HepG2 (cell line): ENCODE measurements around the gene PKP3. TPM values are rescaled to one million over a fixed set of nuclear protein-coding genes. Genes with fewer than 3 reads are reported as not detected.

Source experiments
- ADNP ChIP-seq: sonication (generic); formaldehyde crosslinking; IDR thresholded peaks from 2 replicates; pipeline ENCODE4 v1.4.0; 2020; ENCODE audit warnings: missing genetic modification reagents
- CEBPG ChIP-seq: IDR thresholded peaks from 2 replicates; pipeline ENCODE4 v1.6.1; 2016
- FOXO1 ChIP-seq: sonication (generic); formaldehyde crosslinking; IDR thresholded peaks from 2 replicates; pipeline ENCODE4 v1.4.0; 2020; ENCODE audit warnings: missing genetic modification reagents
- HDAC2 ChIP-seq: sonication (generic); formaldehyde crosslinking; IDR thresholded peaks from 2 replicates; pipeline ENCODE4 v1.4.0; 2020; ENCODE audit warnings: missing genetic modification reagents
- HOXA9 ChIP-seq: sonication (generic); formaldehyde crosslinking; IDR thresholded peaks from 2 replicates; pipeline ENCODE4 v1.8.1; 2022; ENCODE audit warnings: missing genetic modification reagents, mild to moderate bottlenecking, moderate library complexity, borderline replicate concordance
- IRF2 ChIP-seq: IDR thresholded peaks from 2 replicates; pipeline ENCODE4 v1.6.1; 2018; ENCODE audit warnings: missing genetic modification reagents, missing compliant biosample characterization
- ISX ChIP-seq: sonication (generic); formaldehyde crosslinking; conservative IDR thresholded peaks from 2 replicates; pipeline ENCODE4 v1.5.0; 2020; ENCODE audit warnings: missing genetic modification reagents
- KDM6A ChIP-seq: IDR thresholded peaks from 2 replicates; pipeline ENCODE4 v1.6.1; 2016; ENCODE audit warnings: low read depth
- MAFK ChIP-seq, 2 experiments: IDR thresholded peaks in 1 of 2; conservative IDR thresholded peaks in 1 of 2; 2 replicates each; pipeline ENCODE4 v1.6.1; 2011; ENCODE audit warnings: improper control_type of control experiment in 2 of 2, low read length in 2 of 2
- MTA3 ChIP-seq: sonication (generic); formaldehyde crosslinking; IDR thresholded peaks from 2 replicates; pipeline ENCODE4 v1.4.0; 2020; ENCODE audit warnings: missing genetic modification reagents
- TCF7L2 ChIP-seq: IDR thresholded peaks from 2 replicates; pipeline ENCODE4 v1.6.1; 2011; ENCODE audit warnings: mild to moderate bottlenecking, low read depth, low read length, moderate library complexity
- TGIF2 ChIP-seq: IDR thresholded peaks from 2 replicates; pipeline ENCODE4 v1.6.1; 2016; ENCODE audit warnings: control low read depth, missing compliant biosample characterization
- ZNF207 ChIP-seq: fragments of 450-650 bp; IDR thresholded peaks from 2 replicates; pipeline ENCODE4 v1.6.1; 2016; ENCODE audit warnings: antibody characterized with exemption, borderline replicate concordance
- ZNF230 ChIP-seq: sonication (generic); formaldehyde crosslinking; IDR thresholded peaks from 2 replicates; pipeline ENCODE4 v1.4.0; 2020; ENCODE audit warnings: mild to moderate bottlenecking, missing genetic modification reagents
- ZNF446 ChIP-seq: sonication (generic); formaldehyde crosslinking; IDR thresholded peaks from 2 replicates; pipeline ENCODE4 v1.5.0; 2020; ENCODE audit warnings: mild to moderate bottlenecking, missing genetic modification reagents
- ZNF460 ChIP-seq: sonication (generic); formaldehyde crosslinking; IDR thresholded peaks from 2 replicates; pipeline ENCODE4 v1.5.1; 2020; ENCODE audit warnings: missing genetic modification reagents, mild to moderate bottlenecking, borderline replicate concordance
- ZNF747 ChIP-seq: sonication (generic); formaldehyde crosslinking; IDR thresholded peaks from 2 replicates; pipeline ENCODE4 v1.8.1; 2023; ENCODE audit warnings: missing genetic modification reagents, mild to moderate bottlenecking, borderline replicate concordance
- ZNF839 ChIP-seq: sonication (generic); formaldehyde crosslinking; IDR thresholded peaks from 2 replicates; pipeline ENCODE4 v1.4.0; 2020; ENCODE audit warnings: missing genetic modification reagents, mild to moderate bottlenecking, borderline replicate concordance
- ZNF841 ChIP-seq: sonication (generic); formaldehyde crosslinking; IDR thresholded peaks from 2 replicates; pipeline ENCODE4 v1.8.1; 2023; ENCODE audit warnings: missing genetic modification reagents, borderline replicate concordance
- polyA plus RNA-seq, 8 experiments: library from polyadenylated mRNA; depleted of rRNA in 3 of 8; stranded (reverse) in 7 of 8; unstranded in 1 of 8; fragments of >200 nt; fragmentation: Illumina TruSeq in 4 of 8; extraction: Trizol in 4 of 8; gene quantifications; 2 replicates each; pipeline versions ENCODE4 v1.2.1 to v1.2.3, GENCODE V29; 2011 to 2016; ENCODE audit warnings: low read depth in 4 of 8, missing spikeins in 1 of 8, mixed read lengths in 1 of 8; ENCODE audit not compliant: insufficient read depth in 1 of 8
- total RNA-seq, 5 experiments: library from RNA; depleted of rRNA; stranded (reverse); fragments of >200 nt; fragmentation: Illumina TruSeq; extraction: Trizol; gene quantifications; 2 replicates each; pipeline ENCODE4 v1.2.3, GENCODE V29; 2016; ENCODE audit warnings: low read depth in 1 of 5
- TF ChIP-seq, protein P1 (sequence below): sonication (generic); formaldehyde crosslinking; conservative IDR thresholded peaks from 2 replicates; pipeline ENCODE4 v1.8.0; 2022; ENCODE audit warnings: missing genetic modification reagents
- TF ChIP-seq, protein P2 (sequence below): IDR thresholded peaks from 2 replicates; pipeline ENCODE4 v1.6.1; 2016
- TF ChIP-seq, protein P3 (sequence below): sonication (generic); formaldehyde crosslinking; IDR thresholded peaks from 2 replicates; pipeline ENCODE4 v1.8.0; 2022; ENCODE audit warnings: mild to moderate bottlenecking, missing genetic modification reagents, moderate library complexity
- TF ChIP-seq, protein P4 (sequence below): sonication (generic); formaldehyde crosslinking; IDR thresholded peaks from 2 replicates; pipeline ENCODE4 v1.4.0; 2020; ENCODE audit warnings: mild to moderate bottlenecking, missing genetic modification reagents, borderline replicate concordance
- TF ChIP-seq, protein P5 (sequence below): IDR thresholded peaks from 2 replicates; pipeline ENCODE4 v1.6.1; 2012; ENCODE audit warnings: low read length, improper control_type of control experiment

Gene PKP3
- total and polyA plus RNA-seq, 2 of the 13 experiments (the other 11 are each of a cell fraction or from before 2014, with no cell fraction given), result 18.0 to 28.7 TPM

DNA sequence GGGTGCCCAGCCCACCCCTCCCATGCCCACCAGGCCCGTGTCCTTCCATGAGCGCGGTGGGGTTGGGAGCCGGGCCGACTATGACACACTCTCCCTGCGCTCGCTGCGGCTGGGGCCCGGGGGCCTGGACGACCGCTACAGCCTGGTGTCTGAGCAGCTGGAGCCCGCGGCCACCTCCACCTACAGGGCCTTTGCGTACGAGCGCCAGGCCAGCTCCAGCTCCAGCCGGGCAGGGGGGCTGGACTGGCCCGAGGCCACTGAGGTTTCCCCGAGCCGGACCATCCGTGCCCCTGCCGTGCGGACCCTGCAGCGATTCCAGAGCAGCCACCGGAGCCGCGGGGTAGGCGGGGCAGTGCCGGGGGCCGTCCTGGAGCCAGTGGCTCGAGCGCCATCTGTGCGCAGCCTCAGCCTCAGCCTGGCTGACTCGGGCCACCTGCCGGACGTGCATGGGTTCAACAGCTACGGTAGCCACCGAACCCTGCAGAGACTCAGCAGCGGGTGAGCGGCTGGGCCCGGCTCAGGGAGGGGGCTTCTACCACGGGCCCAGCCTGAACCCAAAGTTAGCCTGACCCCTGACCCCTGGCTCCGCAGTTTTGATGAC, 3.0 kb downstream of the PKP3 start (continued):
- TF ChIP-seq ZNF747 (CRISPR knock-in tag) (no peak), CEBPG (CRISPR knock-in tag) (no peak), ZNF207 (no peak), FOXO1 (CRISPR knock-in tag) (no peak), ZNF446 (CRISPR knock-in tag) (no peak), IRF2 (peak; percentile 33; the same call in 1 of the 2 replicates), ADNP (CRISPR knock-in tag) (no peak), TGIF2 (CRISPR knock-in tag) (no peak), HDAC2 (CRISPR knock-in tag) (no peak; the same call in 1 of the 2 replicates), ZNF460 (CRISPR knock-in tag) (no peak), TCF7L2 (no peak), KDM6A (no peak), MTA3 (CRISPR knock-in tag) (no peak), ZNF839 (CRISPR knock-in tag) (0 out of 2 replicates have a peak, but pooled peaks have one; percentile 28), HOXA9 (CRISPR knock-in tag) (no peak), ISX (CRISPR knock-in tag) (no peak), MAFK (conservative IDR thresholded peaks at IDR 0.05 in 1 of 2, IDR thresholded peaks at IDR 0.05 in 1 of 2; ENCODE audit: low read length in 2 of 2) (no peak), ZNF841 (CRISPR knock-in tag) (no peak), ZNF230 (no peak)
- TF ChIP-seq, protein P1, sequence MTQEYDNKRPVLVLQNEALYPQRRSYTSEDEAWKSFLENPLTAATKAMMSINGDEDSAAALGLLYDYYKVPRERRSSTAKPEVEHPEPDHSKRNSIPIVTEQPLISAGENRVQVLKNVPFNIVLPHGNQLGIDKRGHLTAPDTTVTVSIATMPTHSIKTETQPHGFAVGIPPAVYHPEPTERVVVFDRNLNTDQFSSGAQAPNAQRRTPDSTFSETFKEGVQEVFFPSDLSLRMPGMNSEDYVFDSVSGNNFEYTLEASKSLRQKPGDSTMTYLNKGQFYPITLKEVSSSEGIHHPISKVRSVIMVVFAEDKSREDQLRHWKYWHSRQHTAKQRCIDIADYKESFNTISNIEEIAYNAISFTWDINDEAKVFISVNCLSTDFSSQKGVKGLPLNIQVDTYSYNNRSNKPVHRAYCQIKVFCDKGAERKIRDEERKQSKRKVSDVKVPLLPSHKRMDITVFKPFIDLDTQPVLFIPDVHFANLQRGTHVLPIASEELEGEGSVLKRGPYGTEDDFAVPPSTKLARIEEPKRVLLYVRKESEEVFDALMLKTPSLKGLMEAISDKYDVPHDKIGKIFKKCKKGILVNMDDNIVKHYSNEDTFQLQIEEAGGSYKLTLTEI (CRISPR knock-in tag), result no peak
- TF ChIP-seq, protein P2, sequence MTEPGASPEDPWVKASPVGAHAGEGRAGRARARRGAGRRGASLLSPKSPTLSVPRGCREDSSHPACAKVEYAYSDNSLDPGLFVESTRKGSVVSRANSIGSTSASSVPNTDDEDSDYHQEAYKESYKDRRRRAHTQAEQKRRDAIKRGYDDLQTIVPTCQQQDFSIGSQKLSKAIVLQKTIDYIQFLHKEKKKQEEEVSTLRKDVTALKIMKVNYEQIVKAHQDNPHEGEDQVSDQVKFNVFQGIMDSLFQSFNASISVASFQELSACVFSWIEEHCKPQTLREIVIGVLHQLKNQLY, result no peak
- TF ChIP-seq, protein P3, sequence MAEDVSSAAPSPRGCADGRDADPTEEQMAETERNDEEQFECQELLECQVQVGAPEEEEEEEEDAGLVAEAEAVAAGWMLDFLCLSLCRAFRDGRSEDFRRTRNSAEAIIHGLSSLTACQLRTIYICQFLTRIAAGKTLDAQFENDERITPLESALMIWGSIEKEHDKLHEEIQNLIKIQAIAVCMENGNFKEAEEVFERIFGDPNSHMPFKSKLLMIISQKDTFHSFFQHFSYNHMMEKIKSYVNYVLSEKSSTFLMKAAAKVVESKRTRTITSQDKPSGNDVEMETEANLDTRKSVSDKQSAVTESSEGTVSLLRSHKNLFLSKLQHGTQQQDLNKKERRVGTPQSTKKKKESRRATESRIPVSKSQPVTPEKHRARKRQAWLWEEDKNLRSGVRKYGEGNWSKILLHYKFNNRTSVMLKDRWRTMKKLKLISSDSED, result no peak
- TF ChIP-seq, protein P4, sequence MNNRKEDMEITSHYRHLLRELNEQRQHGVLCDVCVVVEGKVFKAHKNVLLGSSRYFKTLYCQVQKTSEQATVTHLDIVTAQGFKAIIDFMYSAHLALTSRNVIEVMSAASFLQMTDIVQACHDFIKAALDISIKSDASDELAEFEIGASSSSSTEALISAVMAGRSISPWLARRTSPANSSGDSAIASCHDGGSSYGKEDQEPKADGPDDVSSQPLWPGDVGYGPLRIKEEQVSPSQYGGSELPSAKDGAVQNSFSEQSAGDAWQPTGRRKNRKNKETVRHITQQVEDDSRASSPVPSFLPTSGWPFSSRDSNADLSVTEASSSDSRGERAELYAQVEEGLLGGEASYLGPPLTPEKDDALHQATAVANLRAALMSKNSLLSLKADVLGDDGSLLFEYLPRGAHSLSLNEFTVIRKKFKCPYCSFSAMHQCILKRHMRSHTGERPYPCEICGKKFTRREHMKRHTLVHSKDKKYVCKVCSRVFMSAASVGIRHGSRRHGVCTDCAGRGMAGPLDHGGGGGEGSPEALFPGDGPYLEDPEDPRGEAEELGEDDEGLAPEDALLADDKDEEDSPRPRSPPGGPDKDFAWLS (CRISPR knock-in tag), result no peak
- TF ChIP-seq, protein P5, sequence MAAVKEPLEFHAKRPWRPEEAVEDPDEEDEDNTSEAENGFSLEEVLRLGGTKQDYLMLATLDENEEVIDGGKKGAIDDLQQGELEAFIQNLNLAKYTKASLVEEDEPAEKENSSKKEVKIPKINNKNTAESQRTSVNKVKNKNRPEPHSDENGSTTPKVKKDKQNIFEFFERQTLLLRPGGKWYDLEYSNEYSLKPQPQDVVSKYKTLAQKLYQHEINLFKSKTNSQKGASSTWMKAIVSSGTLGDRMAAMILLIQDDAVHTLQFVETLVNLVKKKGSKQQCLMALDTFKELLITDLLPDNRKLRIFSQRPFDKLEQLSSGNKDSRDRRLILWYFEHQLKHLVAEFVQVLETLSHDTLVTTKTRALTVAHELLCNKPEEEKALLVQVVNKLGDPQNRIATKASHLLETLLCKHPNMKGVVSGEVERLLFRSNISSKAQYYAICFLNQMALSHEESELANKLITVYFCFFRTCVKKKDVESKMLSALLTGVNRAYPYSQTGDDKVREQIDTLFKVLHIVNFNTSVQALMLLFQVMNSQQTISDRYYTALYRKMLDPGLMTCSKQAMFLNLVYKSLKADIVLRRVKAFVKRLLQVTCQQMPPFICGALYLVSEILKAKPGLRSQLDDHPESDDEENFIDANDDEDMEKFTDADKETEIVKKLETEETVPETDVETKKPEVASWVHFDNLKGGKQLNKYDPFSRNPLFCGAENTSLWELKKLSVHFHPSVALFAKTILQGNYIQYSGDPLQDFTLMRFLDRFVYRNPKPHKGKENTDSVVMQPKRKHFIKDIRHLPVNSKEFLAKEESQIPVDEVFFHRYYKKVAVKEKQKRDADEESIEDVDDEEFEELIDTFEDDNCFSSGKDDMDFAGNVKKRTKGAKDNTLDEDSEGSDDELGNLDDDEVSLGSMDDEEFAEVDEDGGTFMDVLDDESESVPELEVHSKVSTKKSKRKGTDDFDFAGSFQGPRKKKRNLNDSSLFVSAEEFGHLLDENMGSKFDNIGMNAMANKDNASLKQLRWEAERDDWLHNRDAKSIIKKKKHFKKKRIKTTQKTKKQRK, result no peak
